CD4-positive, alpha-beta memory T cell (primary cell): Measurements from ENCODE around the gene GPR15LG. TPM values are rescaled to one million over a fixed set of nuclear protein-coding genes. Genes with fewer than 3 reads are reported as not detected.
"Not testable (repeated sequence)": the region's sequence is repeated elsewhere in the genome, so short reads cannot be mapped to it uniquely, and the experiment has no call there.

Experiments used
- CTCF ChIA-PET: fragments of 350-600 bp; sonication (Branson Sonifier 250); formaldehyde crosslinking; loops from one replicate; lab custom pipeline; 2021; ENCODE audit warnings: inconsistent platforms; ENCODE audit not compliant: partially characterized antibody; lab: Charles Lee
- POLR2A ChIA-PET: fragments of 350-600 bp; sonication (Branson Sonifier 250); formaldehyde crosslinking; loops from one replicate; lab custom pipeline; 2021; ENCODE audit not compliant: partially characterized antibody; lab: Charles Lee
- DNase-seq, 5 donors: peaks; one replicate each; pipeline versions ENCODE4 v3.0.0 to v3.0.0-alpha.2; 2020 to 2022; ENCODE audit warnings: mixed read lengths in 1 of 5
- H3K27ac ChIP-seq: one replicate; pipeline ENCODE4 v1.7.0; 2013; ENCODE audit warnings: low read depth, low read length
- H3K27me3 ChIP-seq: 2 replicates; pipeline ENCODE4 v1.7.0; 2013; ENCODE audit warnings: mild to moderate bottlenecking, low read length, moderate library complexity; ENCODE audit not compliant: insufficient read depth
- H3K36me3 ChIP-seq: 2 replicates; pipeline ENCODE4 v1.7.0; 2013; ENCODE audit warnings: mild to moderate bottlenecking, low read length, moderate library complexity; ENCODE audit not compliant: insufficient read depth
- H3K4me1 ChIP-seq: 2 replicates; pipeline ENCODE4 v1.7.0; 2013; ENCODE audit warnings: mild to moderate bottlenecking, low read length, moderate library complexity; ENCODE audit not compliant: insufficient read depth
- H3K4me3 ChIP-seq, 2 donors: one replicate each; pipeline ENCODE4 v1.7.0; 2013; ENCODE audit warnings: low read length in 2 of 2, mild to moderate bottlenecking in 1 of 2
- H3K9me3 ChIP-seq, 2 donors: one replicate each; pipeline ENCODE4 v1.7.0; 2013; ENCODE audit warnings: low read length in 2 of 2, control low read depth in 1 of 2; ENCODE audit not compliant: control insufficient read depth in 1 of 2
- H3K27ac Mint-ChIP-seq, 7 donors: one replicate each; pipeline ENCODE4 v1.8.0; 2020 to 2021; ENCODE audit warnings: mixed read lengths in 7 of 7, mild to moderate bottlenecking in 6 of 7, inconsistent platforms in 3 of 7, moderate library complexity in 3 of 7
- H3K27me3 Mint-ChIP-seq, 2 donors: one replicate each; pipeline ENCODE4 v1.8.0; 2020 to 2021; ENCODE audit warnings: mixed read lengths in 2 of 2
- H3K36me3 Mint-ChIP-seq, 2 donors: one replicate each; pipeline ENCODE4 v1.8.0; 2020 to 2021; ENCODE audit warnings: mixed read lengths in 2 of 2, inconsistent platforms in 1 of 2, mild to moderate bottlenecking in 1 of 2
- H3K4me1 Mint-ChIP-seq, 4 donors: one replicate each; pipeline ENCODE4 v1.8.0; 2020 to 2021; ENCODE audit warnings: mixed read lengths in 4 of 4, mild to moderate bottlenecking in 1 of 4
- H3K4me3 Mint-ChIP-seq, 8 donors: one replicate each; pipeline ENCODE4 v1.8.0; 2020 to 2021; ENCODE audit warnings: mixed read lengths in 8 of 8, mild to moderate bottlenecking in 7 of 8, moderate library complexity in 6 of 8, inconsistent platforms in 3 of 8
- H3K9me3 Mint-ChIP-seq, 8 donors: one replicate each; pipeline ENCODE4 v1.8.0; 2020 to 2021; ENCODE audit warnings: mixed read lengths in 8 of 8, mild to moderate bottlenecking in 5 of 8, inconsistent platforms in 3 of 8, moderate library complexity in 1 of 8
- intact Hi-C: fragments of 100-400 bp; cut with micrococcal nuclease; formaldehyde crosslinking; loops from one replicate; pipeline ENCODE4 v1.15.1; 2023
- polyA plus RNA-seq, 2 donors: library from polyadenylated mRNA; unstranded; fragments of 300-500 nt; fragmentation: Illumina TruSeq; gene quantifications; one replicate each; pipeline ENCODE4 v1.2.3, GENCODE V29; 2021
- total RNA-seq, 2 experiments: library from RNA; stranded (reverse); gene quantifications; one replicate each; pipeline ENCODE4 v1.2.3, GENCODE V29; 2021

GPR15LG gene
- total and polyA plus RNA-seq, 4 experiments from 2014 or later: not detected

- no peak overlapping the region for H3K27ac Mint-ChIP-seq
- CTCF ChIA-PET: interaction anchor here (1.1 to 1.4 kb wide), 2 partner anchors 13 to 45 kb away, joined by 3 to 4 read pairs; no protein-coding TSS in a partner anchor
- intact Hi-C loops: no loop called here
- peaks cover 8 to 9% of the 10 kb centered on the region in 2 donors for H3K27me3 Mint-ChIP-seq
- Histone ChIP-seq H3K27ac (no peak overlapping the region), H3K36me3 (no peaks in the 10 kb centered on the region), H3K9me3 (no peaks in the 10 kb centered on the region), H3K4me3 (no peak overlapping the region), H3K27me3 (no peaks in the 10 kb centered on the region), H3K4me1 (no peaks in the 10 kb centered on the region)
- POLR2A ChIA-PET: no interaction called here
- peaks cover 0 to 3% of the 10 kb centered on the region in 2 donors for H3K36me3 Mint-ChIP-seq
- H3K9me3 Mint-ChIP-seq: no peaks in the 10 kb centered on the region
- H3K4me3 Mint-ChIP-seq: no peak overlapping the region
- H3K4me1 Mint-ChIP-seq: peaks cover 6 to 14% (median 8%) of the 10 kb centered on the region in 4 donors
- DNase-seq: no peak
Measured at GRCh38 chr10:84160663-84161362, 12.8 kb upstream of the GPR15LG start.

- no peak for DNase-seq
- Histone ChIP-seq H3K4me3 (no peak overlapping the region), H3K4me1 (no peaks in the 10 kb centered on the region), H3K27ac (no peak overlapping the region), H3K9me3 (no peaks in the 10 kb centered on the region), H3K27me3 (no peaks in the 10 kb centered on the region), H3K36me3 (no peaks in the 10 kb centered on the region)
- peak overlapping the region in 2 of 7 donors; percentile 47 to 64 for H3K27ac Mint-ChIP-seq
- H3K9me3 Mint-ChIP-seq: no peaks in the 10 kb centered on the region
- no peak overlapping the region for H3K4me3 Mint-ChIP-seq
- no peaks in the 10 kb centered on the region for H3K36me3 Mint-ChIP-seq
- intact Hi-C loops: no loop called here
- peaks cover 0 to 3% (median 1%) of the 10 kb centered on the region in 4 donors for H3K4me1 Mint-ChIP-seq
- peaks cover 11 to 13% of the 10 kb centered on the region in 2 donors for H3K27me3 Mint-ChIP-seq
- CTCF ChIA-PET: interaction anchor here (1.2 kb wide), 1 partner anchor 16 kb away, joined by 3 read pairs; no protein-coding TSS in a partner anchor
- POLR2A ChIA-PET: no interaction called here
Measured at GRCh38 chr10:84163996-84164395, 9.6 kb upstream of the GPR15LG start.

GRCh38 chr10:84164442-84164841 is 9.2 kb upstream of the GPR15LG start:
- intact Hi-C loops: no loop called here
- POLR2A ChIA-PET: no interaction called here
- Histone ChIP-seq H3K4me1 (no peaks in the 10 kb centered on the region), H3K4me3 (no peak overlapping the region), H3K27me3 (no peaks in the 10 kb centered on the region), H3K36me3 (no peaks in the 10 kb centered on the region), H3K27ac (no peak overlapping the region), H3K9me3 (no peaks in the 10 kb centered on the region)
- CTCF ChIA-PET: interaction anchor here (1.2 to 2.2 kb wide), 2 partner anchors 16 kb away, joined by 3 to 10 read pairs; no protein-coding TSS in a partner anchor
- no peaks in the 10 kb centered on the region for H3K9me3 Mint-ChIP-seq
- H3K27me3 Mint-ChIP-seq: peaks cover 11 to 13% of the 10 kb centered on the region in 2 donors
- no peaks in the 10 kb centered on the region for H3K4me1 Mint-ChIP-seq
- no peaks in the 10 kb centered on the region for H3K36me3 Mint-ChIP-seq
- DNase-seq: no peak
- no peak overlapping the region for H3K4me3 Mint-ChIP-seq
- H3K27ac Mint-ChIP-seq: no peak overlapping the region

- no peaks in the 10 kb centered on the region for H3K36me3 Mint-ChIP-seq
- H3K27ac Mint-ChIP-seq: no peak overlapping the region
- H3K27ac ChIP-seq: no peak overlapping the region
- no peaks in the 10 kb centered on the region for H3K4me1 ChIP-seq
- H3K36me3 ChIP-seq: no peaks in the 10 kb centered on the region
- H3K4me3 ChIP-seq: no peak overlapping the region
- CTCF ChIA-PET: interaction anchor here (2.2 kb wide), 1 partner anchor 18 kb away, joined by 10 read pairs; no protein-coding TSS in a partner anchor
- intact Hi-C loops: no loop called here
- POLR2A ChIA-PET: no interaction called here
- H3K9me3 Mint-ChIP-seq: no peaks in the 10 kb centered on the region
- peaks cover 11 to 17% of the 10 kb centered on the region in 2 donors for H3K27me3 Mint-ChIP-seq
- H3K4me1 Mint-ChIP-seq: no peaks in the 10 kb centered on the region
- no peak overlapping the region for H3K4me3 Mint-ChIP-seq
- H3K9me3 ChIP-seq: no peaks in the 10 kb centered on the region
- no peaks in the 10 kb centered on the region for H3K27me3 ChIP-seq
- no peak for DNase-seq
Measured at GRCh38 chr10:84166620-84167288, 6.8 kb upstream of the GPR15LG start.

GRCh38 chr10:84167289-84167653 is 6.3 kb upstream of the GPR15LG start:
- POLR2A ChIA-PET, H3K4me1 ChIP-seq, H3K4me3 Mint-ChIP-seq, CTCF ChIA-PET, H3K36me3 ChIP-seq, DNase-seq, H3K9me3 ChIP-seq, H3K27me3 ChIP-seq, H3K4me1 Mint-ChIP-seq, H3K27ac ChIP-seq, H3K4me3 ChIP-seq, H3K36me3 Mint-ChIP-seq, intact Hi-C loops, H3K27ac Mint-ChIP-seq, H3K9me3 Mint-ChIP-seq: not testable (repeated sequence)
- H3K27me3 Mint-ChIP-seq: peaks cover 11 to 16% of the 10 kb centered on the region in 2 donors

GRCh38 chr10:84168382-84168781 is 5.2 kb upstream of the GPR15LG start:
- intact Hi-C loops, H3K27me3 ChIP-seq, H3K36me3 Mint-ChIP-seq, H3K4me3 Mint-ChIP-seq, H3K36me3 ChIP-seq, H3K27ac Mint-ChIP-seq, H3K9me3 Mint-ChIP-seq, H3K4me1 ChIP-seq, H3K27ac ChIP-seq, POLR2A ChIA-PET, H3K4me3 ChIP-seq, H3K9me3 ChIP-seq, H3K4me1 Mint-ChIP-seq, DNase-seq: not testable (repeated sequence)
- peaks cover 8 to 16% of the 10 kb centered on the region in 2 donors for H3K27me3 Mint-ChIP-seq
- CTCF ChIA-PET: interaction anchor here (1.4 kb wide), 1 partner anchor 20 kb away, joined by 4 read pairs; no protein-coding TSS in a partner anchor

GRCh38 chr10:84171237-84171636 is 2.4 kb upstream of the GPR15LG start:
- H3K4me3 Mint-ChIP-seq, H3K36me3 Mint-ChIP-seq, POLR2A ChIA-PET, H3K27me3 Mint-ChIP-seq, H3K4me3 ChIP-seq, intact Hi-C loops, H3K27ac ChIP-seq, H3K27me3 ChIP-seq, H3K27ac Mint-ChIP-seq, DNase-seq, H3K36me3 ChIP-seq, H3K4me1 Mint-ChIP-seq, H3K9me3 ChIP-seq, CTCF ChIA-PET, H3K9me3 Mint-ChIP-seq, H3K4me1 ChIP-seq: not testable (repeated sequence)
